Neuronal stem cell (in vitro differentiated cells): ENCODE data around the gene DLG2.

Experiments used
- DNase-seq: peaks from one replicate; pipeline ENCODE4 v3.0.0-alpha.2; 2013; ENCODE audit warnings: low spot score
- H2AFZ ChIP-seq: one replicate; pipeline ENCODE4 v1.6.1; 2013; ENCODE audit warnings: mild to moderate bottlenecking, low read length, inconsistent platforms
- H2AK5ac ChIP-seq: 2 replicates; pipeline ENCODE4 v1.6.1; 2013; ENCODE audit warnings: low read depth, mild to moderate bottlenecking, inconsistent platforms, low read length, moderate library complexity, mixed read lengths
- H2BK120ac ChIP-seq: 2 replicates; pipeline ENCODE4 v1.6.1; 2013; ENCODE audit warnings: low read depth, mild to moderate bottlenecking, inconsistent platforms, low read length, moderate library complexity, mixed read lengths
- H2BK12ac ChIP-seq: one replicate; pipeline ENCODE4 v1.6.1; 2013; ENCODE audit warnings: low read length, inconsistent platforms
- H2BK15ac ChIP-seq: 2 replicates; pipeline ENCODE4 v1.6.1; 2013; ENCODE audit warnings: mild to moderate bottlenecking, low read length, inconsistent platforms, mixed read lengths
- H2BK5ac ChIP-seq: one replicate; pipeline ENCODE4 v1.6.1; 2013; ENCODE audit warnings: inconsistent platforms, mild to moderate bottlenecking, low read length, moderate library complexity
- H3K14ac ChIP-seq: one replicate; pipeline ENCODE4 v1.6.1; 2013; ENCODE audit warnings: low read length, inconsistent platforms
- H3K18ac ChIP-seq: 2 replicates; pipeline ENCODE4 v1.6.1; 2013; ENCODE audit warnings: low read length, inconsistent platforms
- H3K23ac ChIP-seq: 2 replicates; pipeline ENCODE4 v1.6.1; 2013; ENCODE audit warnings: low read depth, mild to moderate bottlenecking, mixed read lengths, low read length, inconsistent platforms; ENCODE audit not compliant: poor library complexity
- H3K27ac ChIP-seq: replicated peaks from 3 replicates; pipeline ENCODE4 v1.5.1; 2013; ENCODE audit warnings: low read length, inconsistent platforms
- H3K27me3 ChIP-seq, 3 experiments: 2 replicates each; pipeline ENCODE4 v1.6.1; 2013; ENCODE audit warnings: low read length in 3 of 3, mild to moderate bottlenecking in 2 of 3, inconsistent platforms in 1 of 3, low read depth in 1 of 3, mixed read lengths in 1 of 3, moderate library complexity in 1 of 3; ENCODE audit not compliant: control insufficient read depth in 3 of 3, insufficient read depth in 3 of 3
- H3K36me3 ChIP-seq, 2 donors: replicated peaks in 1 of 2; 2 replicates each; pipeline ENCODE4 v1.6.1; 2013; ENCODE audit warnings: low read length in 2 of 2; ENCODE audit not compliant: control insufficient read depth in 2 of 2, insufficient read depth in 2 of 2
- H3K4ac ChIP-seq: 2 replicates; pipeline ENCODE4 v1.6.1; 2013; ENCODE audit warnings: inconsistent platforms, mild to moderate bottlenecking, low read length, moderate library complexity
- H3K4me1 ChIP-seq, 2 donors: 1 replicate in 1 of 2; 2 replicates in 1 of 2; pipeline ENCODE4 v1.6.1; 2013; ENCODE audit warnings: low read length in 2 of 2, low read depth in 1 of 2; ENCODE audit not compliant: control insufficient read depth in 2 of 2, insufficient read depth in 1 of 2
- H3K4me2 ChIP-seq: one replicate; pipeline ENCODE4 v1.6.1; 2013; ENCODE audit warnings: mild to moderate bottlenecking, low read length, inconsistent platforms; ENCODE audit not compliant: insufficient read depth, poor library complexity, severe bottlenecking
- H3K4me3 ChIP-seq, 2 donors: 2 replicates each; pipeline ENCODE4 v1.5.1; 2013; ENCODE audit warnings: low read length in 2 of 2, mild to moderate bottlenecking in 2 of 2, inconsistent platforms in 1 of 2, moderate library complexity in 1 of 2
- H3K79me1 ChIP-seq: one replicate; pipeline ENCODE4 v1.6.1; 2013; ENCODE audit warnings: low read depth, mild to moderate bottlenecking, inconsistent platforms, low read length, moderate library complexity
- H3K9ac ChIP-seq: one replicate; pipeline ENCODE4 v1.6.1; 2013; ENCODE audit warnings: mild to moderate bottlenecking, low read depth, low read length, inconsistent platforms; ENCODE audit not compliant: poor library complexity
- H3K9me3 ChIP-seq, 2 donors: replicated peaks in 1 of 2; 2 replicates each; pipeline versions ENCODE3 to v1.6.1; 2013; ENCODE audit warnings: low read length in 2 of 2, mild to moderate bottlenecking in 2 of 2, inconsistent platforms in 1 of 2, low read depth in 1 of 2, mixed read lengths in 1 of 2, moderate library complexity in 1 of 2; ENCODE audit not compliant: control insufficient read depth in 2 of 2, insufficient read depth in 1 of 2
- H4K8ac ChIP-seq: one replicate; pipeline ENCODE4 v1.6.1; 2013; ENCODE audit warnings: low read depth, mild to moderate bottlenecking, inconsistent platforms, low read length, moderate library complexity
- H4K91ac ChIP-seq: one replicate; pipeline ENCODE4 v1.6.1; 2013; ENCODE audit warnings: low read length, low read depth, mild to moderate bottlenecking, inconsistent platforms; ENCODE audit not compliant: poor library complexity
- WGBS, 2 donors: extraction: QIAGEN DNeasy Blood & Tissue Kit; methylation state at CpG; one replicate each; pipeline ENCODE4 v1.1.7; 2013; ENCODE audit warnings: missing lambda C conversion rate in 2 of 2, mixed read lengths in 1 of 2; ENCODE audit not compliant: insufficient read length in 2 of 2, insufficient replicate concordance in 1 of 2; ENCODE audit errors: extremely low coverage in 2 of 2; 5-methylcytosine and 5-hydroxymethylcytosine counted together

The DLG2 gene

GRCh38 chr11:84227970-84228665, 1399.0 kb downstream of the DLG2 start:
- Histone ChIP-seq H4K91ac (no peak overlapping the region), H3K18ac (no peak overlapping the region), H2AFZ (no peak overlapping the region), H3K4me3 (no peak overlapping the region), H4K8ac (no peak overlapping the region), H3K27ac (no peak overlapping the region), H2BK5ac (no peak overlapping the region), H3K9me3 (no peaks in the 10 kb centered on the region), H3K9ac (no peak overlapping the region), H3K4ac (no peak overlapping the region), H3K36me3 (no peaks in the 10 kb centered on the region), H2BK15ac (no peak overlapping the region), H3K79me1 (no peaks in the 10 kb centered on the region), H3K23ac (no peak overlapping the region), H3K4me1 (no peaks in the 10 kb centered on the region), H2BK12ac (no peak overlapping the region), H3K4me2 (no peak overlapping the region), H3K14ac (no peak overlapping the region), H3K27me3 (no peaks in the 10 kb centered on the region), H2AK5ac (no peak overlapping the region), H2BK120ac (no peak overlapping the region)
- no peak for DNase-seq
- no CpG with 5 or more reads among the region's 3 CpGs for WGBS, 2 donors

- Histone ChIP-seq H3K27me3 (no peaks in the 10 kb centered on the region), H4K91ac (no peak overlapping the region), H2AK5ac (no peak overlapping the region), H3K23ac (no peak overlapping the region), H3K9ac (no peak overlapping the region), H2BK15ac (no peak overlapping the region), H2AFZ (peak overlapping the region; percentile 36), H2BK12ac (no peak overlapping the region), H3K27ac (no peak overlapping the region), H4K8ac (no peak overlapping the region), H3K4ac (no peak overlapping the region), H3K79me1 (no peaks in the 10 kb centered on the region), H3K4me2 (no peak overlapping the region), H3K36me3 (no peaks in the 10 kb centered on the region), H3K14ac (no peak overlapping the region), H2BK120ac (no peak overlapping the region), H3K18ac (no peak overlapping the region), H2BK5ac (no peak overlapping the region), H3K4me3 (no peak overlapping the region), H3K9me3 (no peaks in the 10 kb centered on the region), H3K4me1 (no peaks in the 10 kb centered on the region)
- no CpG with 5 or more reads among the region's 1 CpG for WGBS, 2 donors
- DNase-seq: no peak
These were observed 1403.1 kb downstream of the DLG2 start for GRCh38 chr11:84224042-84224441.

DNA sequence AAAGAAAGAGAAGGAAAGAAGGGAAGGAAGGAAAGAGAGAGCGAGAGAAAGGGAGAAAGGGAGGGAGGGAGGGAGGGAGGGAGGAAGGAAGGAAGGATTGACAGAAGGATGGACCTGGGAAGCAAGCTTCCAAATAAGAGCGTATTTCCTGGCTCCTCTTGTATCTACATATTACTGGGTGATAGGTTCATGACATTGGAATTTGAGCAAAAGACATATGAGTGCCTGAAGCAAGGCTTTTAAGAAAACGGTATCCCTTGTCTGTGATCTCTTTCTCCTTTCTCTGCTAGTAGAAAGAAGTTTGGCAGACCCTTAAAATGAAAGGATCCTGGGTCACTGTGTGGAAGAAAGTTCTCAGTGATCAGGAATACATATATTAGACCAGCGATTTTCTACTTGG, 1408.8 kb downstream of the DLG2 start:
- Histone ChIP-seq H3K4me1 (no peaks in the 10 kb centered on the region), H3K4me3 (no peak overlapping the region), H3K9ac (no peak overlapping the region), H3K27me3 (no peaks in the 10 kb centered on the region), H3K4me2 (no peak overlapping the region), H2BK12ac (no peak overlapping the region), H3K4ac (no peak overlapping the region), H3K23ac (no peak overlapping the region), H2AFZ (no peak overlapping the region), H2BK5ac (no peak overlapping the region), H3K18ac (no peak overlapping the region), H3K9me3 (no peaks in the 10 kb centered on the region), H3K79me1 (no peaks in the 10 kb centered on the region), H2AK5ac (no peak overlapping the region), H3K14ac (no peak overlapping the region), H2BK120ac (no peak overlapping the region), H3K36me3 (no peaks in the 10 kb centered on the region), H4K8ac (no peak overlapping the region), H3K27ac (no peak overlapping the region), H4K91ac (no peak overlapping the region), H2BK15ac (no peak overlapping the region)
- DNase-seq: no peak
- no CpG with 5 or more reads among the region's 4 CpGs for WGBS, 2 donors

- Histone ChIP-seq H2BK12ac (no peak overlapping the region), H3K14ac (no peak overlapping the region), H3K9ac (no peak overlapping the region), H3K4me2 (no peak overlapping the region), H4K91ac (no peak overlapping the region), H2BK15ac (no peak overlapping the region), H3K18ac (no peak overlapping the region), H3K27ac (no peak overlapping the region), H3K9me3 (no peaks in the 10 kb centered on the region), H3K23ac (no peak overlapping the region), H3K4me1 (no peaks in the 10 kb centered on the region), H2AFZ (no peak overlapping the region), H2AK5ac (no peak overlapping the region), H3K79me1 (no peaks in the 10 kb centered on the region), H2BK120ac (no peak overlapping the region), H4K8ac (no peak overlapping the region), H3K27me3 (no peaks in the 10 kb centered on the region), H2BK5ac (no peak overlapping the region), H3K36me3 (no peaks in the 10 kb centered on the region), H3K4me3 (no peak overlapping the region), H3K4ac (no peak overlapping the region)
- WGBS, 2 donors: no CpG with 5 or more reads among the region's 1 CpG
- no peak for DNase-seq
These were observed 1411.5 kb downstream of the DLG2 start for GRCh38 chr11:84215672-84216071.
